Measurements from ENCODE around the gene H3-3A.

GRCh38 chr1:226112626-226113025, 50.1 kb downstream of the H3-3A start:
- TF ChIP-seq POLR2AphosphoS5 (IDR thresholded peaks at IDR 0.05; ENCODE audit: low read depth, low read length), result no peak
- TF ChIP-seq CTCF (IDR thresholded peaks at IDR 0.05), result no peak
- TF ChIP-seq MAX (IDR thresholded peaks at IDR 0.05; ENCODE audit: low read depth), result no peak
- no peak for TF ChIP-seq IRF3 (IDR thresholded peaks at IDR 0.05; ENCODE audit: low read depth, low read length)
- TF ChIP-seq SIN3A (IDR thresholded peaks at IDR 0.05; ENCODE audit: borderline replicate concordance, low read depth, low read length), result no peak
- TF ChIP-seq TAF1 (IDR thresholded peaks at IDR 0.05; ENCODE audit: borderline replicate concordance, low read depth, low read length), result no peak
- no peak for TF ChIP-seq EZH2phosphoT487 (IDR thresholded peaks at IDR 0.05; ENCODE audit: borderline replicate concordance, low read depth)
- TF ChIP-seq RFX5 (IDR thresholded peaks at IDR 0.05; ENCODE audit: low read length), result no peak
